Effector CD8-positive, alpha-beta T cell (primary cell): ENCODE data around the gene FXR2.

Experiments
- DNase-seq: peaks from one replicate; lab custom pipeline; 2025; lab: John Stamatoyannopoulos, UW

Gene FXR2

GRCh38 chr17:7552621-7553051 is 62.1 kb downstream of the FXR2 start:
- no peak for DNase-seq

GRCh38 chr17:7551396-7551795 is 63.3 kb downstream of the FXR2 start:
- no peak for DNase-seq

- no peak for DNase-seq
Observed at GRCh38 chr17:7550344-7550743, 64.4 kb downstream of the FXR2 start.

- DNase-seq, result no peak
Observed at GRCh38 chr17:7549401-7550055, 65.2 kb downstream of the FXR2 start.

- peak; percentile 28 for DNase-seq
Observed at GRCh38 chr17:7548585-7549400, 65.9 kb downstream of the FXR2 start, which contains the start of gene TNFSF12. Gene TNFSF12, plus strand, starts transcription at chr17:7549058. Its CDS starts 96 bp downstream, at chr17:7549154.

- DNase-seq, result no peak
Observed at GRCh38 chr17:7544911-7545310, 69.8 kb downstream of the FXR2 start.
